HCT116 (cell line): ENCODE results near the gene C9. TPM values are rescaled to one million over a fixed set of nuclear protein-coding genes. Genes with fewer than 3 reads are reported as not detected.

Experiments used
- ATAC-seq: fragments of 200-7000 bp; cut with Tn5 transposase; 2 replicates; pipeline ENCODE4 v1.9.1; 2020; ENCODE audit warnings: mild to moderate bottlenecking, moderate library complexity
- BruUV-seq: library from RNA; stranded (reverse); fragments of 400-500 nt; replicated peaks from 2 replicates; lab custom pipeline; 2021; lab: Mats Ljungman, UMichigan
- CTCF ChIA-PET: fragments of 300-600 bp; sonication (Branson Sonifier 250); formaldehyde crosslinking; loops from one replicate; lab custom pipeline; 2021; ENCODE audit warnings: antibody characterized with exemption; lab: Charles Lee
- POLR2A ChIA-PET: fragments of 300-600, 350-600 bp; sonication (Branson Sonifier 250); formaldehyde crosslinking; loops from one replicate; lab custom pipeline; 2021; ENCODE audit warnings: antibody characterized with exemption; lab: Charles Lee
- RAD21 ChIA-PET, 2 experiments: fragments of 300-600 bp; sonication (Branson Sonifier 250); formaldehyde crosslinking; loops; one replicate each; lab custom pipeline; 2023; ENCODE audit warnings: low total read pairs in 2 of 2; ENCODE audit not compliant: uncharacterized antibody in 2 of 2, unreplicated experiment in 2 of 2, low non-redundant PET in 1 of 2; lab: Charles Lee
- DNase-seq: peaks from one replicate; pipeline ENCODE4 v3.0.0-alpha.2; 2010; ENCODE audit warnings: low read depth, low spot score
- H2AFZ ChIP-seq: fragments of 200-600 bp; shearing (Covaris generic), sonication (generic); 2 replicates; pipeline ENCODE4 v1.6.1; 2017; ENCODE audit warnings: low read depth, mixed run types, mixed read lengths, antibody characterized with exemption, low read length; ENCODE audit not compliant: poor library complexity, severe bottlenecking
- H3K27ac ChIP-seq: 2 replicates; pipeline ENCODE4 v1.5.1; 2012; ENCODE audit warnings: low read depth, low read length
- H3K27me3 ChIP-seq: fragments of 200-600 bp; sonication (generic); 2 replicates; pipeline ENCODE4 v1.6.1; 2016; ENCODE audit warnings: mixed run types, low read length, mixed read lengths; ENCODE audit not compliant: insufficient read depth
- H3K36me3 ChIP-seq, 2 experiments: fragments of 200-500 bp in 1 of 2; fragments of 200-600 bp in 1 of 2; sonication (Bioruptor generic) in 1 of 2; sonication (generic) in 1 of 2; 2 replicates each; pipeline versions ENCODE4 v1.5.1 to v1.6.1; 2014 to 2016; ENCODE audit warnings: low read length in 2 of 2, inconsistent platforms in 1 of 2, mixed read lengths in 1 of 2, mixed run types in 1 of 2; ENCODE audit not compliant: insufficient read depth in 2 of 2, control insufficient read depth in 1 of 2
- H3K4me1 ChIP-seq, 2 experiments: fragments of 200-600 bp in 1 of 2; sonication (generic) in 1 of 2; 2 replicates each; pipeline versions ENCODE4 v1.5.1 to v1.6.1; 2012 to 2017; ENCODE audit warnings: low read length in 2 of 2, inconsistent platforms in 1 of 2, mild to moderate bottlenecking in 1 of 2, mixed read lengths in 1 of 2, mixed run types in 1 of 2, moderate library complexity in 1 of 2; ENCODE audit not compliant: insufficient read depth in 2 of 2, control insufficient read depth in 1 of 2
- H3K4me2 ChIP-seq: fragments of 200-600 bp; sonication (generic); 2 replicates; pipeline ENCODE4 v1.6.1; 2017; ENCODE audit warnings: mixed run types, low read length, mixed read lengths
- H3K4me3 ChIP-seq, 2 experiments: fragments of 200-600 bp in 1 of 2; sonication (generic) in 1 of 2; replicated peaks in 1 of 2; 2 replicates each; pipeline ENCODE4 v1.5.1; 2011 to 2016; ENCODE audit warnings: low read length in 2 of 2, control low read depth in 1 of 2, low read depth in 1 of 2, mild to moderate bottlenecking in 1 of 2, mixed read lengths in 1 of 2, mixed run types in 1 of 2
- H3K79me2 ChIP-seq: fragments of 200-600 bp; sonication (generic); 2 replicates; pipeline ENCODE4 v1.6.1; 2017; ENCODE audit warnings: mild to moderate bottlenecking, mixed run types, low read length, moderate library complexity, mixed read lengths; ENCODE audit not compliant: insufficient read depth
- H3K9ac ChIP-seq: fragments of 200-600 bp; sonication (generic); 2 replicates; pipeline ENCODE4 v1.6.1; 2016; ENCODE audit warnings: low read length, mixed read lengths
- H3K9me2 ChIP-seq: fragments of 200-600 bp; sonication (generic), shearing (Covaris generic); 2 replicates; pipeline ENCODE4 v1.6.1; 2017; ENCODE audit warnings: mixed run types, mild to moderate bottlenecking, moderate library complexity; ENCODE audit not compliant: insufficient read depth
- H3K9me3 ChIP-seq, 2 experiments: fragments of 200-500 bp in 1 of 2; fragments of 200-600 bp in 1 of 2; sonication (Bioruptor generic) in 1 of 2; sonication (generic) in 1 of 2; 2 replicates each; pipeline ENCODE4 v1.6.1; 2014 to 2017; ENCODE audit warnings: low read length in 2 of 2, mixed read lengths in 2 of 2, inconsistent platforms in 1 of 2, low read depth in 1 of 2, mild to moderate bottlenecking in 1 of 2, mixed run types in 1 of 2, moderate library complexity in 1 of 2; ENCODE audit not compliant: control insufficient read depth in 1 of 2, insufficient read depth in 1 of 2
- H4K20me1 ChIP-seq: fragments of 200-600 bp; sonication (generic), shearing (Covaris generic); 2 replicates; pipeline ENCODE4 v1.6.1; 2017; ENCODE audit warnings: mixed run types, mild to moderate bottlenecking, moderate library complexity; ENCODE audit not compliant: insufficient read depth
- CBX3 ChIP-seq: IDR thresholded peaks from 2 replicates; pipeline ENCODE4 v1.6.1; 2012; ENCODE audit warnings: low read depth
- CTCF ChIP-seq, 3 experiments: fragments of 200-600 bp in 1 of 3; sonication (generic) in 1 of 3; IDR thresholded peaks in 2 of 3; conservative IDR thresholded peaks in 1 of 3; 2 replicates each; pipeline ENCODE4 v1.5.1; 2012 to 2017; ENCODE audit warnings: low read depth in 2 of 3, low read length in 2 of 3, antibody characterized with exemption in 1 of 3, borderline replicate concordance in 1 of 3, control low read depth in 1 of 3, mild to moderate bottlenecking in 1 of 3, mixed read lengths in 1 of 3, mixed run types in 1 of 3, moderate library complexity in 1 of 3; ENCODE audit not compliant: insufficient read depth in 1 of 3
- ELF1 ChIP-seq: IDR thresholded peaks from 2 replicates; pipeline ENCODE4 v1.6.1; 2012; ENCODE audit warnings: low read depth, borderline replicate concordance
- EZH2phosphoT487 ChIP-seq: fragments of 200-600 bp; IDR thresholded peaks from 2 replicates; pipeline ENCODE4 v1.6.1; 2018; ENCODE audit warnings: antibody characterized with exemption, borderline replicate concordance
- FOSL1 ChIP-seq: IDR thresholded peaks from 2 replicates; pipeline ENCODE4 v1.6.1; 2012; ENCODE audit warnings: low read depth
- RAD21 ChIP-seq: IDR thresholded peaks from 2 replicates; pipeline ENCODE4 v1.6.1; 2012; ENCODE audit warnings: low read depth, mild to moderate bottlenecking
- REST ChIP-seq: IDR thresholded peaks from 2 replicates; pipeline ENCODE4 v1.6.1; 2012; ENCODE audit warnings: low read depth
- SIN3A ChIP-seq: IDR thresholded peaks from 2 replicates; pipeline ENCODE4 v1.6.1; 2012; ENCODE audit warnings: low read depth
- SRF ChIP-seq: IDR thresholded peaks from 2 replicates; pipeline ENCODE4 v1.6.1; 2012; ENCODE audit warnings: low read depth
- TCF7L2 ChIP-seq: IDR thresholded peaks from 2 replicates; pipeline ENCODE4 v1.7.0; 2011; ENCODE audit warnings: borderline replicate concordance, inconsistent platforms; ENCODE audit not compliant: insufficient read depth, insufficient read length; ENCODE audit errors: extremely low read depth
- YY1 ChIP-seq: IDR thresholded peaks from 2 replicates; pipeline ENCODE4 v1.6.1; 2011; ENCODE audit warnings: low read length, low read depth, moderate library complexity, mild to moderate bottlenecking; ENCODE audit not compliant: insufficient replicate concordance; ENCODE audit errors: extremely low read depth
- ZFX ChIP-seq: fragments of 450-650 bp; IDR thresholded peaks from 2 replicates; pipeline ENCODE4 v1.6.1; 2017
- ZNF274 ChIP-seq: fragments of 200-500 bp; sonication (Bioruptor generic); IDR thresholded peaks from 2 replicates; pipeline ENCODE4 v1.6.1; 2014; ENCODE audit warnings: mild to moderate bottlenecking, low read depth, low read length, inconsistent platforms
- intact Hi-C: fragments of 100-400 bp; cut with micrococcal nuclease; formaldehyde crosslinking; loops from 2 replicates; pipeline ENCODE4 v1.10.0; 2022
- total RNA-seq: library from RNA; stranded (reverse); gene quantifications from one replicate; pipeline ENCODE4 v1.2.1, GENCODE V29; 2021; ENCODE audit not compliant: unreplicated experiment

The C9 gene
- total RNA-seq, 1 experiment from 2014 or later: 0.34 TPM

- TF ChIP-seq YY1 (no peak), SIN3A (no peak)
Measured at GRCh38 chr5:39387293-39387692, 23.0 kb upstream of the C9 start (continued).

- DNase-seq (no peak), ATAC-seq (no peak)
- intact Hi-C loops: no loop called here
- Histone ChIP-seq H3K9me2 (no peaks in the 10 kb centered on the region), H2AFZ (no peak overlapping the region), H3K36me3 (no peaks in the 10 kb centered on the region), H3K27ac (no peak overlapping the region), H3K79me2 (no peaks in the 10 kb centered on the region), H3K4me3 (no peak overlapping the region), H3K4me2 (no peak overlapping the region), H3K9ac (no peak overlapping the region), H4K20me1 (no peaks in the 10 kb centered on the region), H3K4me1 (no peaks in the 10 kb centered on the region), H3K27me3 (no peaks in the 10 kb centered on the region), H3K9me3 (no peaks in the 10 kb centered on the region)
- ChIA-PET POLR2A (no interaction called here), RAD21 (no interaction called here), CTCF (no interaction called here)
- no TSS peak for BruUV-seq
- TF ChIP-seq YY1 (no peak), ZFX (no peak), FOSL1 (no peak), ELF1 (no peak), TCF7L2 (no peak), CBX3 (no peak), CTCF (IDR thresholded peaks at IDR 0.05 in 2 of 3, conservative IDR thresholded peaks at IDR 0.05 in 1 of 3; ENCODE audit: borderline replicate concordance in 1 of 3, insufficient read depth in 1 of 3, low read depth in 2 of 3, low read length in 2 of 3) (no peak), ZNF274 (no peak), REST (no peak), EZH2phosphoT487 (no peak), RAD21 (no peak), SRF (no peak)
Measured at GRCh38 chr5:39384271-39384670, 20.0 kb upstream of the C9 start.
